HUES48 (cell line): ENCODE data around the gene DAP.
A peak's percentile ranks its signal among the peaks of the same experiment; 100 is the strongest.
"Not testable (repeated sequence)": the region's sequence is repeated elsewhere in the genome, so short reads cannot be mapped to it uniquely, and the experiment has no call there.

Source experiments
- H3K27ac ChIP-seq: one replicate; pipeline ENCODE4 v1.7.0; 2013; ENCODE audit warnings: low read depth, low read length, inconsistent platforms
- H3K27me3 ChIP-seq: 2 replicates; pipeline ENCODE4 v1.6.1; 2013; ENCODE audit warnings: mild to moderate bottlenecking, low read length; ENCODE audit not compliant: control insufficient read depth, insufficient read depth
- H3K36me3 ChIP-seq: 2 replicates; pipeline ENCODE4 v1.6.1; 2013; ENCODE audit warnings: low read length; ENCODE audit not compliant: control insufficient read depth, insufficient read depth
- H3K4me1 ChIP-seq: 2 replicates; pipeline ENCODE4 v1.6.1; 2013; ENCODE audit warnings: mild to moderate bottlenecking, low read length; ENCODE audit not compliant: control insufficient read depth, insufficient read depth
- H3K4me3 ChIP-seq: 2 replicates; pipeline ENCODE4 v1.5.1; 2013; ENCODE audit warnings: mild to moderate bottlenecking, low read depth, low read length
- H3K9ac ChIP-seq: 2 replicates; pipeline ENCODE4 v1.6.1; 2013; ENCODE audit warnings: mild to moderate bottlenecking, low read depth, low read length, moderate library complexity
- H3K9me3 ChIP-seq: 2 replicates; pipeline ENCODE4 v1.6.1; 2013; ENCODE audit warnings: low read length; ENCODE audit not compliant: control insufficient read depth, insufficient read depth

Gene DAP

GRCh38 chr5:10786835-10787234 is 25.8 kb upstream of the DAP start:
- Histone ChIP-seq H3K27me3 (no peaks in the 10 kb centered on the region), H3K9ac (no peak overlapping the region), H3K9me3 (no peaks in the 10 kb centered on the region), H3K27ac (no peak overlapping the region), H3K36me3 (no peaks in the 10 kb centered on the region), H3K4me3 (no peak overlapping the region), H3K4me1 (no peaks in the 10 kb centered on the region)

GRCh38 chr5:10780208-10780607 is 19.2 kb upstream of the DAP start:
- H3K9ac ChIP-seq, H3K27me3 ChIP-seq, H3K4me3 ChIP-seq, H3K27ac ChIP-seq, H3K4me1 ChIP-seq, H3K36me3 ChIP-seq, H3K9me3 ChIP-seq: not testable (repeated sequence)

GRCh38 chr5:10779592-10779991 is 18.6 kb upstream of the DAP start:
- Histone ChIP-seq H3K36me3 (no peaks in the 10 kb centered on the region), H3K9me3 (peaks cover 10% of the 10 kb centered on the region), H3K27ac (no peak overlapping the region), H3K4me1 (no peaks in the 10 kb centered on the region), H3K9ac (no peak overlapping the region), H3K27me3 (no peaks in the 10 kb centered on the region), H3K4me3 (no peak overlapping the region)

- no peak overlapping the region for H3K27ac ChIP-seq
Observed at GRCh38 chr5:10778179-10778910, 17.3 kb upstream of the DAP start.

GRCh38 chr5:10775646-10776045 is 14.6 kb upstream of the DAP start:
- no peak overlapping the region for H3K27ac ChIP-seq
- H3K36me3 ChIP-seq: no peaks in the 10 kb centered on the region
- no peak overlapping the region for H3K9ac ChIP-seq
- H3K4me1 ChIP-seq: no peaks in the 10 kb centered on the region
- H3K9me3 ChIP-seq: peaks cover 10% of the 10 kb centered on the region
- no peak overlapping the region for H3K4me3 ChIP-seq
- no peaks in the 10 kb centered on the region for H3K27me3 ChIP-seq

More at GRCh38 chr5:10778179-10778910, 17.3 kb upstream of the DAP start:
- no peaks in the 10 kb centered on the region for H3K4me1 ChIP-seq
- H3K9me3 ChIP-seq: peaks cover 10% of the 10 kb centered on the region
- H3K9ac ChIP-seq: no peak overlapping the region
- no peak overlapping the region for H3K4me3 ChIP-seq
- H3K27me3 ChIP-seq: no peaks in the 10 kb centered on the region
- H3K36me3 ChIP-seq: no peaks in the 10 kb centered on the region

GRCh38 chr5:10772901-10773585 is 12.0 kb upstream of the DAP start:
- H3K4me1 ChIP-seq: no peaks in the 10 kb centered on the region
- H3K9me3 ChIP-seq: no peaks in the 10 kb centered on the region
- no peak overlapping the region for H3K4me3 ChIP-seq
- no peak overlapping the region for H3K27ac ChIP-seq
- no peaks in the 10 kb centered on the region for H3K27me3 ChIP-seq
- no peaks in the 10 kb centered on the region for H3K36me3 ChIP-seq
- no peak overlapping the region for H3K9ac ChIP-seq

GRCh38 chr5:10768328-10768899 is 7.4 kb upstream of the DAP start:
- no peaks in the 10 kb centered on the region; the same call in 1 of the 2 replicates for H3K27me3 ChIP-seq
- H3K9me3 ChIP-seq: no peaks in the 10 kb centered on the region
- H3K4me1 ChIP-seq: no peaks in the 10 kb centered on the region
- no peaks in the 10 kb centered on the region for H3K36me3 ChIP-seq
- H3K9ac ChIP-seq: no peak overlapping the region
- no peak overlapping the region for H3K4me3 ChIP-seq
- H3K27ac ChIP-seq: no peak overlapping the region

- peaks cover 8% of the 10 kb centered on the region for H3K27me3 ChIP-seq
- no peak overlapping the region for H3K27ac ChIP-seq
- H3K9me3 ChIP-seq: no peaks in the 10 kb centered on the region
- H3K36me3 ChIP-seq: no peaks in the 10 kb centered on the region
- H3K4me3 ChIP-seq: no peak overlapping the region
- H3K9ac ChIP-seq: no peak overlapping the region
- H3K4me1 ChIP-seq: peaks cover 9% of the 10 kb centered on the region
Observed at GRCh38 chr5:10762776-10763500, 1.9 kb upstream of the DAP start.

GRCh38 chr5:10761933-10762775 is 1.1 kb upstream of the DAP start:
- no peaks in the 10 kb centered on the region; the same call in 1 of the 2 replicates for H3K36me3 ChIP-seq
- peaks cover 9% of the 10 kb centered on the region for H3K4me1 ChIP-seq
- peak overlapping the region; percentile 82 for H3K9ac ChIP-seq
- peaks cover 8% of the 10 kb centered on the region for H3K27me3 ChIP-seq
- H3K27ac ChIP-seq: peak overlapping the region; percentile 80
- H3K4me3 ChIP-seq: peak overlapping the region; percentile 88
- no peaks in the 10 kb centered on the region for H3K9me3 ChIP-seq

- H3K36me3 ChIP-seq: no peaks in the 10 kb centered on the region; the same call in 1 of the 2 replicates
- H3K4me3 ChIP-seq: peak overlapping the region; percentile 78
- peak overlapping the region; percentile 33; the same call in 1 of the 2 replicates for H3K9ac ChIP-seq
- peak overlapping the region; percentile 73 for H3K27ac ChIP-seq
- peaks cover 9% of the 10 kb centered on the region for H3K4me1 ChIP-seq
- H3K27me3 ChIP-seq: peaks cover 8% of the 10 kb centered on the region
- no peaks in the 10 kb centered on the region for H3K9me3 ChIP-seq
Observed at GRCh38 chr5:10760921-10761184, 181 bp downstream of the DAP start.
